Pancreas (tissue), 10 donors: ENCODE data around the gene KMT2D. TPM values are rescaled to one million over a fixed set of nuclear protein-coding genes. Genes with fewer than 3 reads are reported as not detected.

Experiments used
- ATAC-seq, 4 donors: fragments of 200-7000 bp; cut with Tn5 transposase; one replicate each; pipeline versions ENCODE4 v1.8.0 to v1.9.1; 2020; ENCODE audit warnings: mild to moderate bottlenecking in 4 of 4, moderate library complexity in 4 of 4
- DNase-seq, 6 donors: peaks; one replicate each; pipeline ENCODE4 v3.0.0-alpha.2; 2020
- FAIRE-seq: peaks from 2 replicates; lab custom pipeline; 2012; peaks lifted over from hg19 to GRCh38; lab: Jason Lieb, UNC
- H3K27ac ChIP-seq, 4 donors: fragments of 200-600 bp; sonication (generic); 1 replicate in 3 of 4; 2 replicates in 1 of 4; pipeline versions ENCODE4 v1.5.0 to v1.8.0; 2020
- H3K27me3 ChIP-seq, 4 donors: fragments of 200-600 bp; one replicate each; pipeline ENCODE4 v1.8.0; 2021
- H3K36me3 ChIP-seq, 3 donors: fragments of 200-600 bp; sonication (generic) in 1 of 3; one replicate each; pipeline versions ENCODE4 v1.5.0 to v1.8.0; 2020 to 2021
- H3K4me1 ChIP-seq, 3 donors: fragments of 200-600 bp; one replicate each; pipeline ENCODE4 v1.8.0; 2021
- H3K4me3 ChIP-seq, 4 donors: fragments of 200-600 bp; sonication (generic) in 2 of 4; one replicate each; pipeline versions ENCODE4 v1.5.0 to v1.8.0; 2020 to 2021
- H3K9me3 ChIP-seq, 4 donors: fragments of 200-600 bp; one replicate each; pipeline ENCODE4 v1.8.0; 2021
- WGBS, 2 donors: extraction: QIAGEN DNeasy Blood & Tissue Kit; methylation state at CpG; one replicate each; pipeline ENCODE4 v1.1.7; 2013; 5-methylcytosine and 5-hydroxymethylcytosine counted together
- intact Hi-C, 3 donors: fragments of 100-400 bp; cut with DNase I; formaldehyde crosslinking; loops; one replicate each; pipeline versions ENCODE4 v1.11.1 to v1.14.2; 2022
- polyA plus RNA-seq, 2 donors: library from polyadenylated mRNA; stranded (reverse); fragments of 200-250 nt; gene quantifications; one replicate each; pipeline ENCODE4 v1.2.3, GENCODE V29; 2013
- total RNA-seq, 6 donors: library from RNA; stranded (reverse); fragmentation: NEBNext Ultra II Directional in 4 of 6; extraction: Animal tissue kit (Norgen Biotek cat#: 25700) in 4 of 6; gene quantifications; one replicate each; pipeline versions ENCODE4 v1.2.1 to v1.2.4, GENCODE V29; 2021 to 2023
- TF ChIP-seq, protein P1 (sequence below), 4 donors: fragments of 200-600 bp; sonication (generic) in 3 of 4; IDR thresholded peaks; one replicate each; pipeline versions ENCODE4 v1.5.0 to v1.8.0; 2021; ENCODE audit warnings: antibody characterized with exemption in 4 of 4
- donor health status: healthy with polysubstance abuse.
- donor health status: DM: no; HTN: no; CAD: no; lungs with moderate emphysema.
- donor health status: DM: no; HTN: no; CAD: no.
- donor health status: control.
- donor health status: control.
- donor health status: Bipolar disorder and iron deficiency.
- donor health status: DM: yes; HTN: yes; CAD: no.
- donor health status: DM: no; HTN: no; CAD: no.
- donor health status: DM: no; HTN: no; CAD: no.
- donor health status: DM: yes; HTN: yes; CAD: no.

The KMT2D gene
- total and polyA plus RNA-seq, 8 donors: 20.0 to 79.3 (median 39.5) TPM

GRCh38 chr12:49088932-49089330, 28.3 kb upstream of the KMT2D start:
- peaks cover 0 to 14% (median 6%) of the 10 kb centered on the region in 3 donors for H3K4me1 ChIP-seq
- H3K4me3 ChIP-seq: no peak overlapping the region
- H3K36me3 ChIP-seq: no peaks in the 10 kb centered on the region
- H3K27me3 ChIP-seq: peaks cover 0 to 28% (median 4%) of the 10 kb centered on the region in 4 donors
- intact Hi-C loops: loop anchor here in 1 of 3 donors (5.0 kb wide), 1 partner anchor 148 kb away; no protein-coding TSS in a partner anchor
- TF ChIP-seq, protein P1, sequence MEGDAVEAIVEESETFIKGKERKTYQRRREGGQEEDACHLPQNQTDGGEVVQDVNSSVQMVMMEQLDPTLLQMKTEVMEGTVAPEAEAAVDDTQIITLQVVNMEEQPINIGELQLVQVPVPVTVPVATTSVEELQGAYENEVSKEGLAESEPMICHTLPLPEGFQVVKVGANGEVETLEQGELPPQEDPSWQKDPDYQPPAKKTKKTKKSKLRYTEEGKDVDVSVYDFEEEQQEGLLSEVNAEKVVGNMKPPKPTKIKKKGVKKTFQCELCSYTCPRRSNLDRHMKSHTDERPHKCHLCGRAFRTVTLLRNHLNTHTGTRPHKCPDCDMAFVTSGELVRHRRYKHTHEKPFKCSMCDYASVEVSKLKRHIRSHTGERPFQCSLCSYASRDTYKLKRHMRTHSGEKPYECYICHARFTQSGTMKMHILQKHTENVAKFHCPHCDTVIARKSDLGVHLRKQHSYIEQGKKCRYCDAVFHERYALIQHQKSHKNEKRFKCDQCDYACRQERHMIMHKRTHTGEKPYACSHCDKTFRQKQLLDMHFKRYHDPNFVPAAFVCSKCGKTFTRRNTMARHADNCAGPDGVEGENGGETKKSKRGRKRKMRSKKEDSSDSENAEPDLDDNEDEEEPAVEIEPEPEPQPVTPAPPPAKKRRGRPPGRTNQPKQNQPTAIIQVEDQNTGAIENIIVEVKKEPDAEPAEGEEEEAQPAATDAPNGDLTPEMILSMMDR (IDR thresholded peaks at IDR 0.05): no peak
- WGBS, 2 donors: 42 to 46% methylated on average over 6 of the region's 6 CpGs
- ATAC-seq: no peak
- no peak for FAIRE-seq
- H3K27ac ChIP-seq: no peak overlapping the region
- no peak for DNase-seq
- H3K9me3 ChIP-seq: no peaks in the 10 kb centered on the region

DNA sequence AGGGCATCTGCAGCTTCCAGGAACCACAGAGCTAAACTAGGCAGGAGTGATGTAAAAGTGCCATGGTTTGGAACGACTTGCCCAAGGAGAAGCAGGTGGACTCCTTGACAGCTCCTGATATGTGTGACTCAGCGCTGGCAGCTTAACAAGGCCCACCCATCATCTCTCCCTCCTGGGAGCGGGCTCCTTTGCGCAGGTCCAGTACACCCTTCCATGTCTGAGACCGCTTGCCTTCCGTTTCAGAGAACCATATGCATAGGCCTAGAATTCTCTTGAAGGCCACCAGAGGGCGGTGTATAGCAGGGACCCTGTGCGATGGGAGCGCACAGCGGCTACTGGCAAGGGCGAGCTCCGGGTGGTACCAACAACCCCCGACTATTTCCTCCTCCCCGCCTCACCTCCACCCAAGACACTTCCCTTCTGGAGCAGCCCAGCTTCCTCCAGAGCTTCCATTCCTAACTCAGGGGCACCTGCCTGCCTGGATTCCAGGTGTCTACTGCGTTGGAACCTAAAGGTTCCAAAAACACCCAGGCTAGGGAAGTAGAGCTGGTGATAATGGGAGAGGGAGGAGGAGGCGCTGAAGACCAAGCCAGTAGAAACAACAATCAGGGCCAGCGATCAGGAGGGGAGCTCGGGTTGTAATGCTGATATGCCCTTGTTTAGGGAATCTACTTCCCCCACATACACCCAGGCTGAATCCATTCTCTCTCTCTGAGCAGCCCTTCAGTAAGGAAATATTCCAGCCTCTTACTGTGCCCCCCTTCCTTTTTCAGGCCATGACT, 27.7 kb upstream of the KMT2D start:
- TF ChIP-seq, protein P1 (IDR thresholded peaks at IDR 0.05): peak; percentile 79 to 90 (median 84)
- peak; percentile 93 to 97 (median 95) for ATAC-seq
- H3K27me3 ChIP-seq: peaks cover 0 to 28% (median 4%) of the 10 kb centered on the region in 4 donors
- FAIRE-seq: no peak
- peak; percentile 71 to 92 (median 76) for DNase-seq
- H3K4me3 ChIP-seq: no peak overlapping the region
- no peaks in the 10 kb centered on the region for H3K9me3 ChIP-seq
- no peak overlapping the region for H3K27ac ChIP-seq
- H3K36me3 ChIP-seq: no peaks in the 10 kb centered on the region
- H3K4me1 ChIP-seq: peaks cover 0 to 14% (median 6%) of the 10 kb centered on the region in 3 donors
- intact Hi-C loops: loop anchor here in 1 of 3 donors (5.0 kb wide), 1 partner anchor 149 kb away; no protein-coding TSS in a partner anchor
- WGBS, 2 donors: 1 to 2% methylated on average over 18 of the region's 18 CpGs

DNA sequence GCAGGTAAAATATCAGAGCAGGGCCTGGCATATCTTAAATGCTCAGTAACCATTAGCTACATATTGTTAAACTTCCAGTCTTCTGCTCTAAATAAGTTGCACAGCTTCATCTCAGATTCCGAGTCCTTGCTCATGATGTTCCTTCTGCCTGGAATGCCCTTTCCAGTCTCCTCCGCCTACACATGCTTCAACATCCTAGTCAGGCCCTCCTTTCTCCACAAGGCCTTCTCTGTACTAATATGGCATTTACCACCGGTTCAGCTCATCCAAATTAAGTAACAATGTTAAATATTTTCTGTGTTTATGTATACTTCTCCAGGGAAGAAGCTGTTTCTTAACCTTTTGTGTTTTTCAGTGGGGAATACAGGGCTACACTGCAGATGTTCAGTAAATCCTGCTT, 25.5 kb upstream of the KMT2D start:
- ATAC-seq (no peak), FAIRE-seq (no peak), DNase-seq (no peak)
- Histone ChIP-seq H3K4me1 (peaks cover 0 to 10% (median 6%) of the 10 kb centered on the region in 3 donors), H3K27ac (no peak overlapping the region), H3K27me3 (peaks cover 0 to 15% (median 4%) of the 10 kb centered on the region in 4 donors), H3K9me3 (no peaks in the 10 kb centered on the region), H3K4me3 (no peak overlapping the region), H3K36me3 (no peaks in the 10 kb centered on the region)
- 71 to 82% methylated on average over 3 of the region's 3 CpGs for WGBS, 2 donors
- TF ChIP-seq, protein P1 (IDR thresholded peaks at IDR 0.05): no peak
- intact Hi-C loops: loop anchor here in 1 of 3 donors (5.0 kb wide), 1 partner anchor 151 kb away; no protein-coding TSS in a partner anchor

DNA sequence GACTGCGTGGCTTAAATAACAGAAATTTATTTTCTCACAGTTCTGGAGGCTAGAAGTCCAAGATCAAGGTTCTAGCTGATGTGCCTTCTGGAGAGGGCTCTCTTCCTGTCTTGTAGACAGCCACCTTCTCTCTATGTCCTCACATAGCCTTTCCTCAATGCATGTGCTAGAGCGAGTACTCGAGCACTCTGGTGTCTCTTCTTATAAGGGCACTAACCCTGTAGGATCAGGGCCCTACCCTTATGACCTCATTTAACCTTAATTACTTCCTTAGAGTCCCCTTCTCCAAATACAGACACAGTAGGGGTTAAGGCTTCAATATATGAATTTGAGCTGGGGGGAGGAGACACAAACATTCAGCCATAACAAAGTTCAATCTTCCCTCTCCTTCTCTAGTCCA, 23.8 kb upstream of the KMT2D start:
- H3K36me3 ChIP-seq: no peaks in the 10 kb centered on the region
- H3K27me3 ChIP-seq: peaks cover 0 to 9% (median 1%) of the 10 kb centered on the region in 4 donors
- ATAC-seq (no peak), FAIRE-seq (no peak), DNase-seq (no peak)
- no peaks in the 10 kb centered on the region for H3K9me3 ChIP-seq
- intact Hi-C loops: no loop called here
- H3K4me1 ChIP-seq: no peaks in the 10 kb centered on the region
- no peak overlapping the region for H3K4me3 ChIP-seq
- no peak overlapping the region for H3K27ac ChIP-seq
- TF ChIP-seq, protein P1 (IDR thresholded peaks at IDR 0.05): no peak
- 96 to 97% methylated on average over 3 of the region's 3 CpGs for WGBS, 2 donors

- ATAC-seq: no peak
- Histone ChIP-seq H3K27ac (no peak overlapping the region), H3K4me3 (no peak overlapping the region), H3K9me3 (no peaks in the 10 kb centered on the region), H3K36me3 (no peaks in the 10 kb centered on the region), H3K27me3 (no peaks in the 10 kb centered on the region), H3K4me1 (no peaks in the 10 kb centered on the region)
- FAIRE-seq: no peak
- intact Hi-C loops: no loop called here
- WGBS, 2 donors: 38 to 53% methylated on average over 1 of the region's 1 CpG
- DNase-seq: no peak
- TF ChIP-seq, protein P1 (IDR thresholded peaks at IDR 0.05): no peak
Observed at GRCh38 chr12:49079793-49080192, 19.2 kb upstream of the KMT2D start.
